ENCODE data around the gene PPEF2. TPM values are rescaled to one million over a fixed set of nuclear protein-coding genes. Genes with fewer than 3 reads are reported as not detected.

The PPEF2 gene
- total and polyA plus RNA-seq, 4 donors: 0.17 TPM; not detected in 3

DNA sequence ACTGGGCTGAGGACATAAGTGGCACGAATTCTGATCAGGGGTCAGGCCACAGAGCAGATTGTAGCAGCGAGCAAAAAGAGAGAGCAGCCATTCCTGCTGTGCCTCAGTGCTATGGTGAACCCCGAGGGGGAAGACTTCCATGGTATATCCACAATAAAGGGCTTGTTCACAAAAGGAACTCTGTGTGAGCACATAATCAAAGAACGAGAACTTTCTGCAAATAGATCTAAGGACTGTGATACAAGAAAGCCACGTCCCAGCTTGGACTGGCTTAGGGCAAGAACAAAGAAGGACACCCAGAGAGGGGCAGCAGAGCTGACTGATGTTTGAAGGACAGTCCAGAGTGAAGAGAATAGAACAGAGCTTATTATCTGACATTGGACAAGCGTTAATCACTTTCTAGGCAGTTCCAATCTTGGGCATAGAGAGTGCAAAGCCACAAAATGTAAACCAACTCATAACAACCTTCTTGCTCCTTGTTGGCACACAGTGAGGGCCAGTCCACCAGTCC is 24.0 kb downstream of the PPEF2 start:
- no peak for TF ChIP-seq GABPA (IDR thresholded peaks at IDR 0.05 in 1 of 2, conservative IDR thresholded peaks at IDR 0.05 in 1 of 2)
- TF ChIP-seq HNF4A (conservative IDR thresholded peaks at IDR 0.05): no peak
- no peak for TF ChIP-seq YY1 (IDR thresholded peaks at IDR 0.05)
- no peak for TF ChIP-seq JUND (IDR thresholded peaks at IDR 0.05)
- no peak for TF ChIP-seq SP1 (IDR thresholded peaks at IDR 0.05)
- TF ChIP-seq, protein P1, sequence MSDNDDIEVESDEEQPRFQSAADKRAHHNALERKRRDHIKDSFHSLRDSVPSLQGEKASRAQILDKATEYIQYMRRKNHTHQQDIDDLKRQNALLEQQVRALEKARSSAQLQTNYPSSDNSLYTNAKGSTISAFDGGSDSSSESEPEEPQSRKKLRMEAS (IDR thresholded peaks at IDR 0.05): no peak
- no peak for TF ChIP-seq FOXA1 (IDR thresholded peaks at IDR 0.05)
- no peak for TF ChIP-seq EGR1 (IDR thresholded peaks at IDR 0.05; ENCODE audit: low read depth in 2 of 2)
- TF ChIP-seq, protein P2, sequence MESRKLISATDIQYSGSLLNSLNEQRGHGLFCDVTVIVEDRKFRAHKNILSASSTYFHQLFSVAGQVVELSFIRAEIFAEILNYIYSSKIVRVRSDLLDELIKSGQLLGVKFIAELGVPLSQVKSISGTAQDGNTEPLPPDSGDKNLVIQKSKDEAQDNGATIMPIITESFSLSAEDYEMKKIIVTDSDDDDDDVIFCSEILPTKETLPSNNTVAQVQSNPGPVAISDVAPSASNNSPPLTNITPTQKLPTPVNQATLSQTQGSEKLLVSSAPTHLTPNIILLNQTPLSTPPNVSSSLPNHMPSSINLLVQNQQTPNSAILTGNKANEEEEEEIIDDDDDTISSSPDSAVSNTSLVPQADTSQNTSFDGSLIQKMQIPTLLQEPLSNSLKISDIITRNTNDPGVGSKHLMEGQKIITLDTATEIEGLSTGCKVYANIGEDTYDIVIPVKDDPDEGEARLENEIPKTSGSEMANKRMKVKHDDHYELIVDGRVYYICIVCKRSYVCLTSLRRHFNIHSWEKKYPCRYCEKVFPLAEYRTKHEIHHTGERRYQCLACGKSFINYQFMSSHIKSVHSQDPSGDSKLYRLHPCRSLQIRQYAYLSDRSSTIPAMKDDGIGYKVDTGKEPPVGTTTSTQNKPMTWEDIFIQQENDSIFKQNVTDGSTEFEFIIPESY (IDR thresholded peaks at IDR 0.05): no peak
- TF ChIP-seq NR2F2 (IDR thresholded peaks at IDR 0.05): no peak
- no peak for TF ChIP-seq FOXA2 (IDR thresholded peaks at IDR 0.05)
- no peak for TF ChIP-seq RAD21 (IDR thresholded peaks at IDR 0.05)
- no peak for TF ChIP-seq HNF4G (IDR thresholded peaks at IDR 0.05)
- TF ChIP-seq, protein P3, sequence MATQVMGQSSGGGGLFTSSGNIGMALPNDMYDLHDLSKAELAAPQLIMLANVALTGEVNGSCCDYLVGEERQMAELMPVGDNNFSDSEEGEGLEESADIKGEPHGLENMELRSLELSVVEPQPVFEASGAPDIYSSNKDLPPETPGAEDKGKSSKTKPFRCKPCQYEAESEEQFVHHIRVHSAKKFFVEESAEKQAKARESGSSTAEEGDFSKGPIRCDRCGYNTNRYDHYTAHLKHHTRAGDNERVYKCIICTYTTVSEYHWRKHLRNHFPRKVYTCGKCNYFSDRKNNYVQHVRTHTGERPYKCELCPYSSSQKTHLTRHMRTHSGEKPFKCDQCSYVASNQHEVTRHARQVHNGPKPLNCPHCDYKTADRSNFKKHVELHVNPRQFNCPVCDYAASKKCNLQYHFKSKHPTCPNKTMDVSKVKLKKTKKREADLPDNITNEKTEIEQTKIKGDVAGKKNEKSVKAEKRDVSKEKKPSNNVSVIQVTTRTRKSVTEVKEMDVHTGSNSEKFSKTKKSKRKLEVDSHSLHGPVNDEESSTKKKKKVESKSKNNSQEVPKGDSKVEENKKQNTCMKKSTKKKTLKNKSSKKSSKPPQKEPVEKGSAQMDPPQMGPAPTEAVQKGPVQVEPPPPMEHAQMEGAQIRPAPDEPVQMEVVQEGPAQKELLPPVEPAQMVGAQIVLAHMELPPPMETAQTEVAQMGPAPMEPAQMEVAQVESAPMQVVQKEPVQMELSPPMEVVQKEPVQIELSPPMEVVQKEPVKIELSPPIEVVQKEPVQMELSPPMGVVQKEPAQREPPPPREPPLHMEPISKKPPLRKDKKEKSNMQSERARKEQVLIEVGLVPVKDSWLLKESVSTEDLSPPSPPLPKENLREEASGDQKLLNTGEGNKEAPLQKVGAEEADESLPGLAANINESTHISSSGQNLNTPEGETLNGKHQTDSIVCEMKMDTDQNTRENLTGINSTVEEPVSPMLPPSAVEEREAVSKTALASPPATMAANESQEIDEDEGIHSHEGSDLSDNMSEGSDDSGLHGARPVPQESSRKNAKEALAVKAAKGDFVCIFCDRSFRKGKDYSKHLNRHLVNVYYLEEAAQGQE (IDR thresholded peaks at IDR 0.05): no peak
- no peak for TF ChIP-seq RXRA (IDR thresholded peaks at IDR 0.05)
- TF ChIP-seq, protein P4, sequence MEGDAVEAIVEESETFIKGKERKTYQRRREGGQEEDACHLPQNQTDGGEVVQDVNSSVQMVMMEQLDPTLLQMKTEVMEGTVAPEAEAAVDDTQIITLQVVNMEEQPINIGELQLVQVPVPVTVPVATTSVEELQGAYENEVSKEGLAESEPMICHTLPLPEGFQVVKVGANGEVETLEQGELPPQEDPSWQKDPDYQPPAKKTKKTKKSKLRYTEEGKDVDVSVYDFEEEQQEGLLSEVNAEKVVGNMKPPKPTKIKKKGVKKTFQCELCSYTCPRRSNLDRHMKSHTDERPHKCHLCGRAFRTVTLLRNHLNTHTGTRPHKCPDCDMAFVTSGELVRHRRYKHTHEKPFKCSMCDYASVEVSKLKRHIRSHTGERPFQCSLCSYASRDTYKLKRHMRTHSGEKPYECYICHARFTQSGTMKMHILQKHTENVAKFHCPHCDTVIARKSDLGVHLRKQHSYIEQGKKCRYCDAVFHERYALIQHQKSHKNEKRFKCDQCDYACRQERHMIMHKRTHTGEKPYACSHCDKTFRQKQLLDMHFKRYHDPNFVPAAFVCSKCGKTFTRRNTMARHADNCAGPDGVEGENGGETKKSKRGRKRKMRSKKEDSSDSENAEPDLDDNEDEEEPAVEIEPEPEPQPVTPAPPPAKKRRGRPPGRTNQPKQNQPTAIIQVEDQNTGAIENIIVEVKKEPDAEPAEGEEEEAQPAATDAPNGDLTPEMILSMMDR (IDR thresholded peaks at IDR 0.05; ENCODE audit: low read depth, low read length, missing input control): no peak
- no peak for TF ChIP-seq TAF1 (conservative IDR thresholded peaks at IDR 0.05)
- TF ChIP-seq, protein P5, sequence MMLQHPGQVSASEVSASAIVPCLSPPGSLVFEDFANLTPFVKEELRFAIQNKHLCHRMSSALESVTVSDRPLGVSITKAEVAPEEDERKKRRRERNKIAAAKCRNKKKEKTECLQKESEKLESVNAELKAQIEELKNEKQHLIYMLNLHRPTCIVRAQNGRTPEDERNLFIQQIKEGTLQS (IDR thresholded peaks at IDR 0.05): no peak
- WGBS: 67% methylated on average over 6 of the region's 6 CpGs
- no peaks in the 10 kb centered on the region for H3K4me1 ChIP-seq (ENCODE audit: control insufficient read depth in 4 of 4, insufficient read depth in 4 of 4, low read length in 3 of 4)

More for the DNA sequence above, 24.0 kb downstream of the PPEF2 start:
- no peak for DNase-seq (ENCODE audit: low spot score)
- no peaks in the 10 kb centered on the region for H3K36me3 ChIP-seq (ENCODE audit: control insufficient read depth in 4 of 4, insufficient read depth in 3 of 4, low read depth in 1 of 4, low read length in 3 of 4)
- no peak overlapping the region for H3K27ac ChIP-seq (ENCODE audit: low read depth in 1 of 2, low read length in 2 of 2)
- no peak overlapping the region for H3K4me3 ChIP-seq (ENCODE audit: low read depth in 1 of 3, low read length in 3 of 3)
- no peak overlapping the region for H3K9ac ChIP-seq (ENCODE audit: low read depth in 1 of 2, low read length in 2 of 2)
- H3K9me3 ChIP-seq (ENCODE audit: control insufficient read depth in 4 of 4, low read length in 3 of 4): no peaks in the 10 kb centered on the region
- H3K27me3 ChIP-seq (ENCODE audit: control insufficient read depth in 4 of 4, insufficient read depth in 4 of 4, low read length in 3 of 4): peaks cover 0 to 3% (median 0%) of the 10 kb centered on the region in 4 donors
